Left ventricle myocardium inferior (tissue), 1 donor: ENCODE data around the gene ZCWPW1. TPM values are rescaled to one million over a fixed set of nuclear protein-coding genes. Genes with fewer than 3 reads are reported as not detected.
"Not testable (repeated sequence)": the region's sequence is repeated elsewhere in the genome, so short reads cannot be mapped to it uniquely, and the experiment has no call there.

Experiments used
- DNase-seq: peaks from one replicate; pipeline ENCODE4 v3.0.0-alpha.2; 2020
- H3K27ac ChIP-seq: fragments of 200-600 bp; replicated peaks from 2 replicates; pipeline ENCODE4 v1.8.0; 2021
- H3K27me3 ChIP-seq: fragments of 200-600 bp; 2 replicates; pipeline ENCODE4 v1.8.0; 2021; ENCODE audit warnings: low read depth
- H3K36me3 ChIP-seq: fragments of 200-600 bp; 2 replicates; pipeline ENCODE4 v1.8.0; 2021
- H3K4me1 ChIP-seq: fragments of 200-600 bp; 2 replicates; pipeline ENCODE4 v1.8.0; 2021
- H3K4me3 ChIP-seq: fragments of 200-600 bp; 2 replicates; pipeline ENCODE4 v1.8.0; 2021; ENCODE audit warnings: mild to moderate bottlenecking, moderate library complexity
- H3K9me3 ChIP-seq: fragments of 200-600 bp; replicated peaks from 2 replicates; pipeline ENCODE4 v1.8.0; 2021
- intact Hi-C: fragments of 100-400 bp; cut with micrococcal nuclease; formaldehyde crosslinking; loops from one replicate; pipeline ENCODE4 v1.11.0; 2022
- total RNA-seq: library from RNA; stranded (reverse); fragmentation: NEBNext Ultra II Directional; extraction: Animal tissue kit (Norgen Biotek cat#: 25700); gene quantifications from one replicate; pipeline ENCODE4 v1.2.1, GENCODE V29; 2021
- TF ChIP-seq, protein P1 (sequence below): fragments of 200-600 bp; IDR thresholded peaks from 2 replicates; pipeline ENCODE4 v1.8.0; 2021; ENCODE audit warnings: antibody characterized with exemption, mild to moderate bottlenecking, borderline replicate concordance
- donor health status: DM: no; HTN: yes; CAD: no; lungs with severe emphysema.

The ZCWPW1 gene
- total RNA-seq, 1 donor from 2014 or later = 4.6 TPM

DNA sequence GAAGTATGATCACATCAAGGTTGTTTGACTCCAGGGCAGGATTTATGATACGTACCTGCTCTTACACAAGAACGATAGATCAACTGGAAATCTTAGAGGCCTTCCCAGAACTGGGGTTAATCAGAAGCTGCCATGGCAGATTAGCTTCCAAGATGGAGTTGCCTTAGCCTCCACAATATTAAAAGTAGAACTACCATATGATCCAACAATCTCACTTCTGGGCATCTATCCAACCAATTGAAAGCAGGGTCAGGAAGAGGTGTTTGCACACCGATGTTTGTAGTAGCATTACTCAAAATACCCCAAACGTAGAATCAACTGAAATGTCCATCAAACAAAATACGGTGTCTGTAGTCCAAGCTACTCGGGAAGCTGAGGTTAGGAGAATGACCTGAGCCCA is 64.0 kb downstream of the ZCWPW1 start:
- H3K4me1 ChIP-seq = no peaks in the 10 kb centered on the region

GRCh38 chr7:100363797-100364196 is 64.7 kb downstream of the ZCWPW1 start:
- peaks cover 69% of the 10 kb centered on the region for H3K36me3 ChIP-seq
- H3K9me3 ChIP-seq, H3K4me1 ChIP-seq, H3K27me3 ChIP-seq, H3K27ac ChIP-seq, DNase-seq, H3K4me3 ChIP-seq, intact Hi-C loops: not testable (repeated sequence)

More for the DNA sequence above, 64.0 kb downstream of the ZCWPW1 start:
- Histone ChIP-seq H3K4me3 (no peak overlapping the region), H3K9me3 (no peaks in the 10 kb centered on the region), H3K27me3 (no peaks in the 10 kb centered on the region), H3K27ac (no peak overlapping the region), H3K36me3 (peaks cover 67% of the 10 kb centered on the region)
- TF ChIP-seq, protein P1, sequence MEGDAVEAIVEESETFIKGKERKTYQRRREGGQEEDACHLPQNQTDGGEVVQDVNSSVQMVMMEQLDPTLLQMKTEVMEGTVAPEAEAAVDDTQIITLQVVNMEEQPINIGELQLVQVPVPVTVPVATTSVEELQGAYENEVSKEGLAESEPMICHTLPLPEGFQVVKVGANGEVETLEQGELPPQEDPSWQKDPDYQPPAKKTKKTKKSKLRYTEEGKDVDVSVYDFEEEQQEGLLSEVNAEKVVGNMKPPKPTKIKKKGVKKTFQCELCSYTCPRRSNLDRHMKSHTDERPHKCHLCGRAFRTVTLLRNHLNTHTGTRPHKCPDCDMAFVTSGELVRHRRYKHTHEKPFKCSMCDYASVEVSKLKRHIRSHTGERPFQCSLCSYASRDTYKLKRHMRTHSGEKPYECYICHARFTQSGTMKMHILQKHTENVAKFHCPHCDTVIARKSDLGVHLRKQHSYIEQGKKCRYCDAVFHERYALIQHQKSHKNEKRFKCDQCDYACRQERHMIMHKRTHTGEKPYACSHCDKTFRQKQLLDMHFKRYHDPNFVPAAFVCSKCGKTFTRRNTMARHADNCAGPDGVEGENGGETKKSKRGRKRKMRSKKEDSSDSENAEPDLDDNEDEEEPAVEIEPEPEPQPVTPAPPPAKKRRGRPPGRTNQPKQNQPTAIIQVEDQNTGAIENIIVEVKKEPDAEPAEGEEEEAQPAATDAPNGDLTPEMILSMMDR = no peak
- intact Hi-C loops = no loop called here
- DNase-seq = no peak

DNA sequence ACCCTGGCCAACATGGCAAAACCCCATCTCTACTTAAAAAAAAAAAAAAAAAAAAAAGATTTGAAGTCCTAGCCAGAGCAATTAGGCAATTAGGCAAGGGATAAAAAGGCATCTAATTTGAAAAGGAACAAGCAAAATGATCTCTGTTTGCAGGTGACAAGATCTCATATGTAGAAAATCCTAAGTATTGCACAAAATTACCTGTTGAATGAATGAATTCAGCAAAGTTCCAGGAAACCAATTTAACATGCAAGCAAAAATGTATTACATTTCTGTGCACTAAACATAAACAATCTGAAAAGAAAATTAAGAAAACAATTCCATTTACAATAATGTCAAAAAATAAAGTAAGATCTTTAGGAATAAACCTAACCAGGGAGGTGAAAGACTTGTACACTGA is 65.4 kb downstream of the ZCWPW1 start:
- Histone ChIP-seq H3K4me3 (no peak overlapping the region), H3K27ac (no peak overlapping the region), H3K27me3 (no peaks in the 10 kb centered on the region), H3K9me3 (no peaks in the 10 kb centered on the region), H3K4me1 (no peaks in the 10 kb centered on the region), H3K36me3 (peaks cover 74% of the 10 kb centered on the region)
- TF ChIP-seq, protein P1 = no peak
- DNase-seq = no peak
- intact Hi-C loops = no loop called here

DNA sequence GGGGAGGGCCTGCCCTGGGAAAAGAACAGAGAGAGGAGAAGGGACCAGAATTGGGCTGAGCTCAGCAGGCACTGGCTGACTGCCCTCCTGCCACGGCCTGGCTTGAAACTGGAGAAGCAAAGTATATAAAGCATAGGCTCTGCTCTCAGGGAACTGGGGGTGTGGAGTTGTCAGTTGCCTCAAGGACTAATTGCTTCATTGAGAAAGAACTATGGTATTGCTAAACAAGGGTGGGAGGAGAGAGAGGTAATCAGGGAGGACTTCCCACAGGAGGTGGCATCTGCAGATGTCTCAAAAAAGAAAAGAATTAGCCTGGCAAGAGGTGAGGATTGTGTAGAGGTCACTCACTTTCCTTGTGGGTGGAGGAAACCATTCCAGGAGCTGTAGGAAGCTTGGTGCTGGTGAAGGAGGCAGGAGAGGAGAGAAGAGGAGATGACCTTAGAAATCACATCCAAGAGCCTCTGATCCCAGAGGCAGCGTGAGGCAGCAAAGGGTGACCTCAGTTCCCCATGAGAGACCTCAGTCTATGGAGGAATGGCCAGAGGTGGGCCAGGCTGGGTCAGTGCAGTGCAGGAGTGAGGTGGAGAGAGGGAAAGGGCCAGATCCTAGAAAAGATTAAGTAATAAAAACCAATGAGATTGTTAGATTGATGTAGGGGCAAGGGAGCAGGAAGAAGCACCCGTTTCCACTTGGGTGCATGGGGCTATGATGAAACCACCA is 68.2 kb downstream of the ZCWPW1 start:
- peaks cover 90% of the 10 kb centered on the region for H3K36me3 ChIP-seq
- intact Hi-C loops = no loop called here
- no peak overlapping the region for H3K27ac ChIP-seq
- TF ChIP-seq, protein P1 = no peak
- H3K27me3 ChIP-seq = no peaks in the 10 kb centered on the region
- no peaks in the 10 kb centered on the region for H3K9me3 ChIP-seq
- no peak overlapping the region for H3K4me3 ChIP-seq
- DNase-seq = no peak
- H3K4me1 ChIP-seq = no peaks in the 10 kb centered on the region

GRCh38 chr7:100358857-100359212 is 69.7 kb downstream of the ZCWPW1 start:
- H3K4me1 ChIP-seq = no peaks in the 10 kb centered on the region
- TF ChIP-seq, protein P1 = no peak
- no peak overlapping the region for H3K4me3 ChIP-seq
- no peak overlapping the region for H3K27ac ChIP-seq
- intact Hi-C loops = no loop called here
- H3K9me3 ChIP-seq = no peaks in the 10 kb centered on the region
- no peaks in the 10 kb centered on the region for H3K27me3 ChIP-seq
- peaks cover 99% of the 10 kb centered on the region for H3K36me3 ChIP-seq
- no peak for DNase-seq

- TF ChIP-seq, protein P1 = no peak
- no peak within 1 kb of the TSS for H3K27ac ChIP-seq
- DNase-seq = no peak
- no peak within 1 kb of the TSS for H3K4me3 ChIP-seq
- H3K9me3 ChIP-seq = no peaks in the 10 kb centered on the region
- no peaks in the 10 kb centered on the region for H3K4me1 ChIP-seq
- H3K36me3 ChIP-seq = peaks cover 99% of the 10 kb centered on the region
- no peaks in the 10 kb centered on the region for H3K27me3 ChIP-seq
- intact Hi-C loops = no loop called here
These were observed 70.3 kb downstream of the ZCWPW1 start, which contains the start of gene PILRB for GRCh38 chr7:100358027-100358856. Gene PILRB, plus strand, starts transcription at chr7:100358117. Its CDS starts 186 bp downstream, at chr7:100358303.
